Measurements from ENCODE around the gene IGFBP5. TPM values are rescaled to one million over a fixed set of nuclear protein-coding genes. Genes with fewer than 3 reads are reported as not detected.
A peak's percentile ranks its signal among the peaks of the same experiment; 100 is the strongest.

Gene IGFBP5
- total RNA-seq, 1 donor from 2014 or later: 150 TPM

- H3K4me3 Mint-ChIP-seq: no peak overlapping the region
- peak overlapping the region; percentile 46 for H3K27ac Mint-ChIP-seq
- Histone ChIP-seq H3K4me1 (no peaks in the 10 kb centered on the region), H3K36me3 (peaks cover 6% of the 10 kb centered on the region), H3K79me2 (ENCODE audit: low read depth) (no peaks in the 10 kb centered on the region), H3K27ac (no peak overlapping the region), H3K9ac (no peak overlapping the region), H3K4me2 (no peak overlapping the region), H3K9me3 (ENCODE audit: low read depth) (no peaks in the 10 kb centered on the region), H3K27me3 (no peaks in the 10 kb centered on the region), H4K20me1 (ENCODE audit: low read depth) (peaks cover 69% of the 10 kb centered on the region), H2AFZ (replicated peaks) (no peak overlapping the region), H3F3A (ENCODE audit: low read depth) (no peaks in the 10 kb centered on the region), H3K4me3 (no peak overlapping the region)
- DNase-seq (ENCODE audit: low spot score): no peak
- peaks cover 27% of the 10 kb centered on the region for H3K4me1 Mint-ChIP-seq
- H3K36me3 Mint-ChIP-seq: peaks cover 24% of the 10 kb centered on the region
- TF ChIP-seq EZH2phosphoT487 (IDR thresholded peaks at IDR 0.05) (no peak), EZH2 (IDR thresholded peaks at IDR 0.05) (no peak)
- TF ChIP-seq, protein P1, sequence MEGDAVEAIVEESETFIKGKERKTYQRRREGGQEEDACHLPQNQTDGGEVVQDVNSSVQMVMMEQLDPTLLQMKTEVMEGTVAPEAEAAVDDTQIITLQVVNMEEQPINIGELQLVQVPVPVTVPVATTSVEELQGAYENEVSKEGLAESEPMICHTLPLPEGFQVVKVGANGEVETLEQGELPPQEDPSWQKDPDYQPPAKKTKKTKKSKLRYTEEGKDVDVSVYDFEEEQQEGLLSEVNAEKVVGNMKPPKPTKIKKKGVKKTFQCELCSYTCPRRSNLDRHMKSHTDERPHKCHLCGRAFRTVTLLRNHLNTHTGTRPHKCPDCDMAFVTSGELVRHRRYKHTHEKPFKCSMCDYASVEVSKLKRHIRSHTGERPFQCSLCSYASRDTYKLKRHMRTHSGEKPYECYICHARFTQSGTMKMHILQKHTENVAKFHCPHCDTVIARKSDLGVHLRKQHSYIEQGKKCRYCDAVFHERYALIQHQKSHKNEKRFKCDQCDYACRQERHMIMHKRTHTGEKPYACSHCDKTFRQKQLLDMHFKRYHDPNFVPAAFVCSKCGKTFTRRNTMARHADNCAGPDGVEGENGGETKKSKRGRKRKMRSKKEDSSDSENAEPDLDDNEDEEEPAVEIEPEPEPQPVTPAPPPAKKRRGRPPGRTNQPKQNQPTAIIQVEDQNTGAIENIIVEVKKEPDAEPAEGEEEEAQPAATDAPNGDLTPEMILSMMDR (IDR thresholded peaks at IDR 0.05): no peak
- H3K27me3 Mint-ChIP-seq (ENCODE audit: insufficient read depth, low read depth): peaks cover 7% of the 10 kb centered on the region
- no peaks in the 10 kb centered on the region for H3K9me3 Mint-ChIP-seq
Observed at GRCh38 chr2:216678813-216679657, 16.3 kb downstream of the IGFBP5 start.

- H3K4me1 ChIP-seq: no peaks in the 10 kb centered on the region
- H3K79me2 ChIP-seq (ENCODE audit: low read depth): no peaks in the 10 kb centered on the region
- H3F3A ChIP-seq (ENCODE audit: low read depth): no peaks in the 10 kb centered on the region
- DNase-seq (ENCODE audit: low spot score): no peak
- peaks cover 6% of the 10 kb centered on the region for H3K36me3 ChIP-seq
- Mint-ChIP-seq H3K36me3 (peaks cover 28% of the 10 kb centered on the region), H3K4me1 (peaks cover 20% of the 10 kb centered on the region), H3K27me3 (ENCODE audit: insufficient read depth, low read depth) (peaks cover 7% of the 10 kb centered on the region), H3K4me3 (no peak overlapping the region), H3K27ac (no peak overlapping the region), H3K9me3 (no peaks in the 10 kb centered on the region)
- TF ChIP-seq EZH2phosphoT487 (IDR thresholded peaks at IDR 0.05) (no peak), EZH2 (IDR thresholded peaks at IDR 0.05) (no peak)
- TF ChIP-seq, protein P1 (IDR thresholded peaks at IDR 0.05): no peak
- H2AFZ ChIP-seq (replicated peaks): no peak overlapping the region
- no peak overlapping the region for H3K27ac ChIP-seq
- H3K4me3 ChIP-seq: no peak overlapping the region
- peaks cover 63% of the 10 kb centered on the region for H4K20me1 ChIP-seq (ENCODE audit: low read depth)
- H3K27me3 ChIP-seq: no peaks in the 10 kb centered on the region
- no peak overlapping the region for H3K9ac ChIP-seq
- H3K4me2 ChIP-seq: no peak overlapping the region
- no peaks in the 10 kb centered on the region for H3K9me3 ChIP-seq (ENCODE audit: low read depth)
Observed at GRCh38 chr2:216678098-216678465, 17.3 kb downstream of the IGFBP5 start.

DNA sequence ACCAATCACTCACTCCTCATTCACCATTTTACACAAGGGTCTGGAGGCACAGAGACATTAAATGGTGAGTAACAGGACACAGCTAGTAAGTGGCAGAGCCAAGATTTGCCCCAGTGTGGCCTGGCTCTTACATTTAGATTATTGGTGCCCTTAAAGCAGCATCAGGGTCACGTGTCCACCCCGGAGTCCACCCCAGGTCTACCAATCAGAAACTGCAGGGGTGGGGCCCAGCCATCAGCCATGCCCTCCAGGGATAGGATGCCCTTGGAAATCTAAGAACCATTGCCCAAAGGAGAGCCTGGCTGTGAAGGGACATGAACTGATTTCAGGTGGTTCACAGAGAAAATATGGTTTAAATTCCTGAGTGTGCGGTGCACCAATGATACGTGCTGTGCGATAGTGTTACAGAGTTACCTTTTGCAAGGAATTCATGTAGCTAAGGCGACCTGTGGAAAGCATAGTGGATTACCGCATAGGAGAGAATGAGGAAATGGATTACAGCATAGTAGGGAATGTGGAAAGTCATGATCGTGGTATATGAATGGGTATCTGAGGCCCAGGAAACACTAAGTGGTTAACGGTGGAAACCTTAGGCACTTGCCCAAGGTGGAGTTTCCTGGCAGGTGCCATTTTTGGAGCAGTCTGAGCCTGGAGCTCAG, 17.8 kb downstream of the IGFBP5 start:
- no peaks in the 10 kb centered on the region for H3F3A ChIP-seq (ENCODE audit: low read depth)
- Mint-ChIP-seq H3K4me1 (peaks cover 19% of the 10 kb centered on the region), H3K4me3 (no peak overlapping the region), H3K9me3 (no peaks in the 10 kb centered on the region), H3K27ac (no peak overlapping the region), H3K36me3 (peaks cover 28% of the 10 kb centered on the region), H3K27me3 (ENCODE audit: insufficient read depth, low read depth) (peaks cover 7% of the 10 kb centered on the region)
- H3K4me3 ChIP-seq: no peak overlapping the region
- H3K79me2 ChIP-seq (ENCODE audit: low read depth): no peaks in the 10 kb centered on the region
- H3K9ac ChIP-seq: no peak overlapping the region
- no peak overlapping the region for H3K4me2 ChIP-seq
- H3K27me3 ChIP-seq: no peaks in the 10 kb centered on the region
- no peaks in the 10 kb centered on the region for H3K9me3 ChIP-seq (ENCODE audit: low read depth)
- no peak for DNase-seq (ENCODE audit: low spot score)
- H3K4me1 ChIP-seq: no peaks in the 10 kb centered on the region
- H3K27ac ChIP-seq: no peak overlapping the region
- TF ChIP-seq EZH2phosphoT487 (IDR thresholded peaks at IDR 0.05): no peak
- TF ChIP-seq, protein P1 (IDR thresholded peaks at IDR 0.05): no peak
- TF ChIP-seq EZH2 (IDR thresholded peaks at IDR 0.05): no peak
- no peak overlapping the region for H2AFZ ChIP-seq (replicated peaks)
- H3K36me3 ChIP-seq: peaks cover 6% of the 10 kb centered on the region
- H4K20me1 ChIP-seq (ENCODE audit: low read depth): peaks cover 59% of the 10 kb centered on the region
